Measurements from ENCODE around the gene OTC. TPM values are rescaled to one million over a fixed set of nuclear protein-coding genes. Genes with fewer than 3 reads are reported as not detected.

OTC gene
- total RNA-seq, 1 donor from 2014 or later = not detected

GRCh38 chrX:38326086-38326485 is 26.3 kb upstream of the OTC start:
- DNase-seq (no peak), ATAC-seq (ENCODE audit: low read depth) (no peak)
- H3K4me1 Mint-ChIP-seq = peaks cover 17% of the 10 kb centered on the region
- H3K36me3 Mint-ChIP-seq (ENCODE audit: low read depth) = no peaks in the 10 kb centered on the region
- TF ChIP-seq CTCF (IDR thresholded peaks at IDR 0.05) = no peak
- peak overlapping the region; percentile 93 for H3K4me3 Mint-ChIP-seq
- H3K9me3 Mint-ChIP-seq = no peaks in the 10 kb centered on the region
- POLR2A ChIA-PET = interaction anchor here (0.7 kb wide), 1 partner anchor 12 kb away, joined by 3 read pairs; no protein-coding TSS in a partner anchor
- CTCF ChIA-PET = no interaction called here
- H3K27me3 Mint-ChIP-seq = no peaks in the 10 kb centered on the region
- peak overlapping the region; percentile 98 for H3K27ac Mint-ChIP-seq
- intact Hi-C loops (cut with micrococcal nuclease) = loop anchor here (5.0 kb wide), 2 partner anchors 579 to 819 kb away; no protein-coding TSS in a partner anchor

GRCh38 chrX:38327007-38327774 is 25.2 kb upstream of the OTC start, which contains the start of gene RPGR:
Gene RPGR (minus strand): TSS chrX:38327509. CDS start chrX:38327367, 142 bp downstream.
- intact Hi-C loops (cut with micrococcal nuclease) = loop anchor here (1.0 to 5.0 kb wide), 4 partner anchors 135 to 820 kb away; partner anchors contain the start of gene DYNLT3
- peak within 1 kb of the TSS; percentile 98 for H3K27ac Mint-ChIP-seq
- POLR2A ChIA-PET = interaction anchor here (0.6 to 0.7 kb wide), 3 partner anchors 9 to 14 kb away, joined by 3 read pairs; no protein-coding TSS in a partner anchor
- ATAC-seq (ENCODE audit: low read depth) = peak; percentile 96
- CTCF ChIA-PET = interaction anchor here (0.6 to 1.5 kb wide), 8 partner anchors 8 to 703 kb away, joined by 3 to 7 read pairs (median 4); no protein-coding TSS in a partner anchor
- peaks cover 17% of the 10 kb centered on the region for H3K4me1 Mint-ChIP-seq
- H3K9me3 Mint-ChIP-seq = no peaks in the 10 kb centered on the region
- TF ChIP-seq CTCF (IDR thresholded peaks at IDR 0.05) = no peak
- DNase-seq = peak; percentile 83
- H3K36me3 Mint-ChIP-seq (ENCODE audit: low read depth) = no peaks in the 10 kb centered on the region
- H3K27me3 Mint-ChIP-seq = no peaks in the 10 kb centered on the region
- peak within 1 kb of the TSS; percentile 93 for H3K4me3 Mint-ChIP-seq

- TF ChIP-seq CTCF (IDR thresholded peaks at IDR 0.05) = no peak
- ChIA-PET POLR2A (interaction anchor here (0.6 kb wide), 1 partner anchor 13 kb away, joined by 3 read pairs; no protein-coding TSS in a partner anchor), CTCF (interaction anchor here (0.7 to 1.5 kb wide), 7 partner anchors 10 to 704 kb away, joined by 3 to 7 read pairs (median 3); no protein-coding TSS in a partner anchor)
- no peaks in the 10 kb centered on the region for H3K36me3 Mint-ChIP-seq (ENCODE audit: low read depth)
- peaks cover 17% of the 10 kb centered on the region for H3K4me1 Mint-ChIP-seq
- no peak for DNase-seq
- no peak for ATAC-seq (ENCODE audit: low read depth)
- intact Hi-C loops (cut with micrococcal nuclease) = loop anchor here (1.0 to 5.0 kb wide), 4 partner anchors 135 to 820 kb away; partner anchors contain the start of gene DYNLT3
- H3K4me3 Mint-ChIP-seq = peak overlapping the region; percentile 93
- peak overlapping the region; percentile 98 for H3K27ac Mint-ChIP-seq
- no peaks in the 10 kb centered on the region for H3K27me3 Mint-ChIP-seq
- no peaks in the 10 kb centered on the region for H3K9me3 Mint-ChIP-seq
These were observed 24.7 kb upstream of the OTC start for GRCh38 chrX:38327775-38328081.

- ChIA-PET CTCF (no interaction called here), POLR2A (no interaction called here)
- Mint-ChIP-seq H3K36me3 (ENCODE audit: low read depth) (no peaks in the 10 kb centered on the region), H3K27ac (no peak overlapping the region), H3K4me1 (peaks cover 10% of the 10 kb centered on the region), H3K4me3 (no peak overlapping the region), H3K9me3 (no peaks in the 10 kb centered on the region), H3K27me3 (no peaks in the 10 kb centered on the region)
- no peak for TF ChIP-seq CTCF (IDR thresholded peaks at IDR 0.05)
- DNase-seq = no peak
- intact Hi-C loops (cut with micrococcal nuclease) = no loop called here
- no peak for ATAC-seq (ENCODE audit: low read depth)
These were observed 19.9 kb upstream of the OTC start for GRCh38 chrX:38332505-38332904.

GRCh38 chrX:38335382-38335781 is 17.0 kb upstream of the OTC start:
- ATAC-seq (ENCODE audit: low read depth) = no peak
- H3K27me3 Mint-ChIP-seq = no peaks in the 10 kb centered on the region

More at GRCh38 chrX:38335382-38335781, 17.0 kb upstream of the OTC start:
- H3K27ac Mint-ChIP-seq = no peak overlapping the region
- no peak overlapping the region for H3K4me3 Mint-ChIP-seq
- intact Hi-C loops (cut with micrococcal nuclease) = no loop called here
- no peaks in the 10 kb centered on the region for H3K36me3 Mint-ChIP-seq (ENCODE audit: low read depth)
- no peak for DNase-seq
- H3K4me1 Mint-ChIP-seq = peaks cover 5% of the 10 kb centered on the region
- POLR2A ChIA-PET = no interaction called here
- TF ChIP-seq CTCF (IDR thresholded peaks at IDR 0.05) = no peak
- CTCF ChIA-PET = no interaction called here
- no peaks in the 10 kb centered on the region for H3K9me3 Mint-ChIP-seq

All from activated B cell treated with CpG ODN at 0.5 μM for 24 hours (primary cell).